K562 (cell line): Measurements from ENCODE around the gene DAPK1. TPM values are rescaled to one million over a fixed set of nuclear protein-coding genes. Genes with fewer than 3 reads are reported as not detected.

Source experiments
- ETV5 ChIP-seq: sonication (generic); formaldehyde crosslinking; IDR thresholded peaks from 2 replicates; pipeline ENCODE4 v1.4.0; 2020; ENCODE audit warnings: low read depth, mild to moderate bottlenecking, missing genetic modification reagents
- HSF4 ChIP-seq: fragments of 250-450 bp; sonication (Bioruptor Pico); IDR thresholded peaks from 2 replicates; pipeline ENCODE4 v2.1.2; 2022; ENCODE audit warnings: mild to moderate bottlenecking, moderate library complexity, borderline replicate concordance
- JUND ChIP-seq, 2 experiments: IDR thresholded peaks; 2 replicates in 1 of 2; 3 replicates in 1 of 2; pipeline ENCODE4 v1.6.1; 2011; ENCODE audit warnings: borderline replicate concordance in 2 of 2, low read depth in 2 of 2, low read length in 2 of 2, improper control_type of control experiment in 1 of 2, missing biosample characterization in 1 of 2, missing genetic modification characterization in 1 of 2, missing genetic modification reagents in 1 of 2
- KAT2B ChIP-seq: IDR thresholded peaks from one replicate; pipeline ENCODE4 v1.6.1; 2012; ENCODE audit warnings: low read depth, mild to moderate bottlenecking, control low read depth, inconsistent platforms, low read length, moderate library complexity
- NR4A1 ChIP-seq, 2 experiments: fragments of 250-450 bp in 1 of 2; fragments of 450-650 bp in 1 of 2; sonication (Bioruptor Pico) in 1 of 2; IDR thresholded peaks; 2 replicates each; pipeline versions ENCODE4 v1.4.0 to v1.6.1; 2016 to 2020; ENCODE audit warnings: mild to moderate bottlenecking in 2 of 2, missing compliant biosample characterization in 1 of 2, missing genetic modification characterization in 1 of 2, moderate library complexity in 1 of 2
- RBM14 ChIP-seq: fragments of 200-400 bp; formaldehyde crosslinking; IDR thresholded peaks from 2 replicates; pipeline ENCODE4 v1.6.1; 2018; ENCODE audit warnings: low read depth, mild to moderate bottlenecking, low read length, moderate library complexity, borderline replicate concordance; ENCODE audit not compliant: insufficient read depth
- RBM25 ChIP-seq: fragments of 200-400 bp; formaldehyde crosslinking; IDR thresholded peaks from 2 replicates; pipeline ENCODE4 v1.6.1; 2018; ENCODE audit warnings: low read length, low read depth, moderate library complexity; ENCODE audit not compliant: severe bottlenecking
- RFX1 ChIP-seq: fragments of 450-650 bp; IDR thresholded peaks from 2 replicates; pipeline ENCODE4 v1.6.1; 2016; ENCODE audit warnings: mild to moderate bottlenecking, moderate library complexity
- SRF ChIP-seq, 2 experiments: fragments of 250-450, 450-650 bp in 1 of 2; sonication (Bioruptor Pico) in 1 of 2; sonication (generic) in 1 of 2; formaldehyde crosslinking; IDR thresholded peaks; 2 replicates each; pipeline versions ENCODE4 v1.5.0 to v1.5.1; 2020 to 2022; ENCODE audit warnings: mild to moderate bottlenecking in 1 of 2, missing genetic modification reagents in 1 of 2
- TEAD4 ChIP-seq, 2 experiments: sonication (generic) in 1 of 2; formaldehyde crosslinking in 1 of 2; IDR thresholded peaks; 2 replicates each; pipeline versions ENCODE4 v1.6.1 to v1.8.0; 2012 to 2022; ENCODE audit warnings: borderline replicate concordance in 1 of 2, inconsistent platforms in 1 of 2, low read length in 1 of 2, mild to moderate bottlenecking in 1 of 2, missing genetic modification reagents in 1 of 2
- ZNF134 ChIP-seq: fragments of 250-450 bp; sonication (Bioruptor Pico); conservative IDR thresholded peaks from 2 replicates; pipeline ENCODE4 v1.4.0; 2020
- ZNF146 ChIP-seq: IDR thresholded peaks from one replicate; pipeline ENCODE4 v1.6.1; 2018; ENCODE audit warnings: missing compliant biosample characterization; ENCODE audit not compliant: unreplicated experiment
- polyA plus RNA-seq, 8 experiments: library from polyadenylated mRNA; depleted of rRNA in 4 of 8; stranded (reverse) in 5 of 8; unstranded in 3 of 8; fragments of >200 nt; fragmentation: Nextera tagmentation in 2 of 8; fragmentation: Illumina TruSeq in 1 of 8; extraction: Ambion mirVana in 2 of 8; extraction: Trizol in 1 of 8; gene quantifications; 2 replicates each; pipeline versions ENCODE4 v1.2.1 to v1.2.3, GENCODE V29; 2011 to 2014; ENCODE audit warnings: inconsistent platforms in 1 of 8, missing spikeins in 1 of 8
- total RNA-seq, 7 experiments: library from RNA; depleted of rRNA in 6 of 7; stranded (reverse); fragments of >200 nt in 6 of 7; fragmentation: Illumina TruSeq in 2 of 7; extraction: Trizol in 2 of 7; gene quantifications; 2 replicates each; pipeline versions ENCODE4 v1.2.1 to v1.2.3, GENCODE V29; 2011 to 2021; ENCODE audit warnings: low replicate concordance in 1 of 7
- TF ChIP-seq, protein P1 (sequence below): fragments of 200-800 bp; sonication (Bioruptor generic); IDR thresholded peaks from 2 replicates; pipeline ENCODE4 v1.6.1; 2017; ENCODE audit warnings: missing genetic modification characterization, missing compliant biosample characterization
- TF ChIP-seq, protein P2 (sequence below): sonication (generic); formaldehyde crosslinking; IDR thresholded peaks from 2 replicates; pipeline ENCODE4 v1.8.0; 2022; ENCODE audit warnings: missing genetic modification reagents, mild to moderate bottlenecking, moderate library complexity, borderline replicate concordance
- TF ChIP-seq, protein P3 (sequence below): fragments of 250-450 bp; sonication (Bioruptor Pico); IDR thresholded peaks from 2 replicates; pipeline ENCODE4 v1.9.0; 2021; ENCODE audit warnings: mild to moderate bottlenecking, inconsistent platforms
- TF ChIP-seq, protein P4 (sequence below): fragments of 450-650 bp; IDR thresholded peaks from 2 replicates; pipeline ENCODE4 v1.6.1; 2014; ENCODE audit warnings: low read depth, mild to moderate bottlenecking, moderate library complexity, borderline replicate concordance
- TF ChIP-seq, protein P5 (sequence below): fragments of 250-450 bp; sonication (Bioruptor Pico); IDR thresholded peaks from 2 replicates; pipeline ENCODE4 v1.8.0; 2021; ENCODE audit warnings: mild to moderate bottlenecking, moderate library complexity

The DAPK1 gene
- total and polyA plus RNA-seq, 9 of the 15 experiments (the other 6 are each of a cell fraction or from before 2014, with no cell fraction given) = 1.7 to 26.4 (median 15.8) TPM

DNA sequence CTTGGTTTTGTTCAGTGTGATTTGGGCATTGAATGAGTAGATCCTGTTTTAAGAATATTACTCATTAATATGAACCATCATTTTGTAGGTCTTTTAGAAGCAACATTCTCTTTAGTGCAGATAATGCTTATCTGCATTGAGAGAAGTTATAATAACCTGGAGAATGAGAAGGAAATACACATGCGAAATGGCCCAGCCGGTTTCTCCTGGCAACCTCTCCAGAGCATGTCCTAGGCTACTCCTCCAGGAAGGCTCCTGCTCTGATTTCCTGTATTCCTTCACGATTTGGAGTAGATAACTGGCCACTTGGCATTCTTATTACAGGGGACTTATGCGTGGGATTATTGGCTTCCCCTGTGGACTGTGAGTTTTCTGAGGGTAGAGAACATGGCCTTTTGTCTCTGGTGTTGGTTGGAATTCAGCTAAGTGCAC lies 12.6 kb downstream of the DAPK1 start (continued):
- TF ChIP-seq, protein P1, sequence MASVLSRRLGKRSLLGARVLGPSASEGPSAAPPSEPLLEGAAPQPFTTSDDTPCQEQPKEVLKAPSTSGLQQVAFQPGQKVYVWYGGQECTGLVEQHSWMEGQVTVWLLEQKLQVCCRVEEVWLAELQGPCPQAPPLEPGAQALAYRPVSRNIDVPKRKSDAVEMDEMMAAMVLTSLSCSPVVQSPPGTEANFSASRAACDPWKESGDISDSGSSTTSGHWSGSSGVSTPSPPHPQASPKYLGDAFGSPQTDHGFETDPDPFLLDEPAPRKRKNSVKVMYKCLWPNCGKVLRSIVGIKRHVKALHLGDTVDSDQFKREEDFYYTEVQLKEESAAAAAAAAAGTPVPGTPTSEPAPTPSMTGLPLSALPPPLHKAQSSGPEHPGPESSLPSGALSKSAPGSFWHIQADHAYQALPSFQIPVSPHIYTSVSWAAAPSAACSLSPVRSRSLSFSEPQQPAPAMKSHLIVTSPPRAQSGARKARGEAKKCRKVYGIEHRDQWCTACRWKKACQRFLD = 0 out of 2 replicates have a peak, but pooled peaks have one; percentile 7
- TF ChIP-seq TEAD4 (IDR thresholded peaks at IDR 0.05; ENCODE audit: low read length) (no peak), TEAD4 (CRISPR knock-in tag; IDR thresholded peaks at IDR 0.05; ENCODE audit: borderline replicate concordance) (no peak), RBM25 (no peak), KAT2B (no peak), RFX1 (peak; percentile 44; the same call in 1 of the 2 replicates), JUND (IDR thresholded peaks at IDR 0.05; ENCODE audit: borderline replicate concordance, low read depth, low read length) (no peak), JUND (tag; IDR thresholded peaks at IDR 0.05; ENCODE audit: borderline replicate concordance, low read depth, low read length) (peak; percentile 1; the same call in 1 of the 3 replicates), ZNF134 (CRISPR knock-in tag) (0 out of 2 replicates have a peak, but pooled peaks have one; percentile 3), ETV5 (CRISPR knock-in tag) (0 out of 2 replicates have a peak, but pooled peaks have one; percentile 17), SRF (CRISPR knock-in tag; IDR thresholded peaks at IDR 0.05) (no peak), NR4A1 (CRISPR knock-in tag; IDR thresholded peaks at IDR 0.05) (no peak), NR4A1 (tag; IDR thresholded peaks at IDR 0.05) (peak; percentile 55), ZNF146 (CRISPR knock-in tag) (no peak), HSF4 (CRISPR knock-in tag) (no peak), RBM14 (no peak)
- TF ChIP-seq, protein P2, sequence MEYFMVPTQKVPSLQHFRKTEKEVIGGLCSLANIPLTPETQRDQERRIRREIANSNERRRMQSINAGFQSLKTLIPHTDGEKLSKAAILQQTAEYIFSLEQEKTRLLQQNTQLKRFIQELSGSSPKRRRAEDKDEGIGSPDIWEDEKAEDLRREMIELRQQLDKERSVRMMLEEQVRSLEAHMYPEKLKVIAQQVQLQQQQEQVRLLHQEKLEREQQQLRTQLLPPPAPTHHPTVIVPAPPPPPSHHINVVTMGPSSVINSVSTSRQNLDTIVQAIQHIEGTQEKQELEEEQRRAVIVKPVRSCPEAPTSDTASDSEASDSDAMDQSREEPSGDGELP = no peak
- TF ChIP-seq, protein P3, sequence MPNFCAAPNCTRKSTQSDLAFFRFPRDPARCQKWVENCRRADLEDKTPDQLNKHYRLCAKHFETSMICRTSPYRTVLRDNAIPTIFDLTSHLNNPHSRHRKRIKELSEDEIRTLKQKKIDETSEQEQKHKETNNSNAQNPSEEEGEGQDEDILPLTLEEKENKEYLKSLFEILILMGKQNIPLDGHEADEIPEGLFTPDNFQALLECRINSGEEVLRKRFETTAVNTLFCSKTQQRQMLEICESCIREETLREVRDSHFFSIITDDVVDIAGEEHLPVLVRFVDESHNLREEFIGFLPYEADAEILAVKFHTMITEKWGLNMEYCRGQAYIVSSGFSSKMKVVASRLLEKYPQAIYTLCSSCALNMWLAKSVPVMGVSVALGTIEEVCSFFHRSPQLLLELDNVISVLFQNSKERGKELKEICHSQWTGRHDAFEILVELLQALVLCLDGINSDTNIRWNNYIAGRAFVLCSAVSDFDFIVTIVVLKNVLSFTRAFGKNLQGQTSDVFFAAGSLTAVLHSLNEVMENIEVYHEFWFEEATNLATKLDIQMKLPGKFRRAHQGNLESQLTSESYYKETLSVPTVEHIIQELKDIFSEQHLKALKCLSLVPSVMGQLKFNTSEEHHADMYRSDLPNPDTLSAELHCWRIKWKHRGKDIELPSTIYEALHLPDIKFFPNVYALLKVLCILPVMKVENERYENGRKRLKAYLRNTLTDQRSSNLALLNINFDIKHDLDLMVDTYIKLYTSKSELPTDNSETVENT (CRISPR knock-in tag) = no peak
- TF ChIP-seq, protein P4, sequence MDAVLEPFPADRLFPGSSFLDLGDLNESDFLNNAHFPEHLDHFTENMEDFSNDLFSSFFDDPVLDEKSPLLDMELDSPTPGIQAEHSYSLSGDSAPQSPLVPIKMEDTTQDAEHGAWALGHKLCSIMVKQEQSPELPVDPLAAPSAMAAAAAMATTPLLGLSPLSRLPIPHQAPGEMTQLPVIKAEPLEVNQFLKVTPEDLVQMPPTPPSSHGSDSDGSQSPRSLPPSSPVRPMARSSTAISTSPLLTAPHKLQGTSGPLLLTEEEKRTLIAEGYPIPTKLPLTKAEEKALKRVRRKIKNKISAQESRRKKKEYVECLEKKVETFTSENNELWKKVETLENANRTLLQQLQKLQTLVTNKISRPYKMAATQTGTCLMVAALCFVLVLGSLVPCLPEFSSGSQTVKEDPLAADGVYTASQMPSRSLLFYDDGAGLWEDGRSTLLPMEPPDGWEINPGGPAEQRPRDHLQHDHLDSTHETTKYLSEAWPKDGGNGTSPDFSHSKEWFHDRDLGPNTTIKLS = peak; percentile 52
- TF ChIP-seq, protein P5, sequence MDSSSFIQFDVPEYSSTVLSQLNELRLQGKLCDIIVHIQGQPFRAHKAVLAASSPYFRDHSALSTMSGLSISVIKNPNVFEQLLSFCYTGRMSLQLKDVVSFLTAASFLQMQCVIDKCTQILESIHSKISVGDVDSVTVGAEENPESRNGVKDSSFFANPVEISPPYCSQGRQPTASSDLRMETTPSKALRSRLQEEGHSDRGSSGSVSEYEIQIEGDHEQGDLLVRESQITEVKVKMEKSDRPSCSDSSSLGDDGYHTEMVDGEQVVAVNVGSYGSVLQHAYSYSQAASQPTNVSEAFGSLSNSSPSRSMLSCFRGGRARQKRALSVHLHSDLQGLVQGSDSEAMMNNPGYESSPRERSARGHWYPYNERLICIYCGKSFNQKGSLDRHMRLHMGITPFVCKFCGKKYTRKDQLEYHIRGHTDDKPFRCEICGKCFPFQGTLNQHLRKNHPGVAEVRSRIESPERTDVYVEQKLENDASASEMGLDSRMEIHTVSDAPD (CRISPR knock-in tag) = no peak
